Transverse colon (tissue), 3 donors: ENCODE results near the gene DENND2A.

Experiments
- EP300 ChIP-seq: sonication (generic); formaldehyde crosslinking; IDR thresholded peaks from one replicate; pipeline ENCODE4 v1.6.1; 2017; ENCODE audit warnings: antibody characterized with exemption, low read depth
- POLR2A ChIP-seq: fragments of 450-650 bp; IDR thresholded peaks from one replicate; pipeline ENCODE4 v1.6.1; 2016; ENCODE audit warnings: antibody characterized with exemption, mild to moderate bottlenecking, moderate library complexity
- TF ChIP-seq, protein P1 (sequence below), 5 experiments: fragments of 200-600 bp in 3 of 5; fragments of 450-650 bp in 2 of 5; sonication (generic) in 3 of 5; IDR thresholded peaks; 1 replicate in 2 of 5; 2 replicates in 3 of 5; pipeline ENCODE4 v1.5.1; 2016 to 2017; ENCODE audit warnings: antibody characterized with exemption in 5 of 5, inconsistent platforms in 3 of 5, mild to moderate bottlenecking in 2 of 5, moderate library complexity in 1 of 5

DNA sequence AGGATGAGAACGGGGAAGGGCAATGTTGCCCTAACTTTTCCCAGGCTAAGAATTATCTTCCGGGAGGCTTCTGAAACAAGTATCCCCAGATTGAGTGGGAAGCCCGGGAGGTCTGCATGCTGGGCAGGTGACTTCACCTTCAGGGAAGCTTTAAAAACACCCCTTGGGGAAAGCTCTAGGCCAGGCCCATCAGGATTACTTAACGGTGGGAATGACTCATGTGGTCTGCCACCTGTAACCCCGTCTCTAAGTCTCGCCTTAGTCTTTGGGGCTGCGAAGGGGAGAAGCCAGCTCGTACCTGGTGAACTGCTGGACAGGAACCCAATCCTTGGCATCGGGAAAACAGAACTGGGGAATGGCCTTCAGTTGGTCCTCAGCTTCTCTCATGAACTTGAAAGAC, 81.2 kb downstream of the DENND2A start:
- TF ChIP-seq, protein P1, sequence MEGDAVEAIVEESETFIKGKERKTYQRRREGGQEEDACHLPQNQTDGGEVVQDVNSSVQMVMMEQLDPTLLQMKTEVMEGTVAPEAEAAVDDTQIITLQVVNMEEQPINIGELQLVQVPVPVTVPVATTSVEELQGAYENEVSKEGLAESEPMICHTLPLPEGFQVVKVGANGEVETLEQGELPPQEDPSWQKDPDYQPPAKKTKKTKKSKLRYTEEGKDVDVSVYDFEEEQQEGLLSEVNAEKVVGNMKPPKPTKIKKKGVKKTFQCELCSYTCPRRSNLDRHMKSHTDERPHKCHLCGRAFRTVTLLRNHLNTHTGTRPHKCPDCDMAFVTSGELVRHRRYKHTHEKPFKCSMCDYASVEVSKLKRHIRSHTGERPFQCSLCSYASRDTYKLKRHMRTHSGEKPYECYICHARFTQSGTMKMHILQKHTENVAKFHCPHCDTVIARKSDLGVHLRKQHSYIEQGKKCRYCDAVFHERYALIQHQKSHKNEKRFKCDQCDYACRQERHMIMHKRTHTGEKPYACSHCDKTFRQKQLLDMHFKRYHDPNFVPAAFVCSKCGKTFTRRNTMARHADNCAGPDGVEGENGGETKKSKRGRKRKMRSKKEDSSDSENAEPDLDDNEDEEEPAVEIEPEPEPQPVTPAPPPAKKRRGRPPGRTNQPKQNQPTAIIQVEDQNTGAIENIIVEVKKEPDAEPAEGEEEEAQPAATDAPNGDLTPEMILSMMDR (IDR thresholded peaks at IDR 0.05) = no peak
- TF ChIP-seq POLR2A (no peak), EP300 (no peak)
